GM21515 (cell line): ENCODE results near the gene MET.
"Not testable (repeated sequence)": the region's sequence is repeated elsewhere in the genome, so short reads cannot be mapped to it uniquely, and the experiment has no call there.

ENCODE experiments used
- ATAC-seq: cut with Tn5 transposase; IDR thresholded peaks from one replicate; pipeline ENCODE4 v1.9.1; 2021; ENCODE audit not compliant: unreplicated experiment

The MET gene

DNA sequence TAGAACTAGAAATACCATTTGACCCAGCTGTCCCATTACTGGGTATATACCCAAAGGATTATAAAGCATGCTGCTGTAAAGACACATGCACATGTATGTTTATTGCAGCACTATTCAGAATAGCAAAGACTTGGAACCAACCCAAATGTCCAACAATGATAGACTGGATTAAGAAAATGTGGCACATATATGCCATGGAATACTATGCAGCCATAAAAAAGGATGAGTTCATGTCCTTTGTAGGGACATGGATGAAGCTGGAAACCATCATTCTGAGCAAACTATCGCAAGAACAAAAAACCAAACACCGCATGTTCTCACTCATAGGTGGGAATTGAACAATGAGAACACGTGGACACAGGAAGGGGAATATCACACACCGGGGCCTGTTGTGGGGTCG, 74.4 kb downstream of the MET start:
- not testable (repeated sequence) for ATAC-seq

DNA sequence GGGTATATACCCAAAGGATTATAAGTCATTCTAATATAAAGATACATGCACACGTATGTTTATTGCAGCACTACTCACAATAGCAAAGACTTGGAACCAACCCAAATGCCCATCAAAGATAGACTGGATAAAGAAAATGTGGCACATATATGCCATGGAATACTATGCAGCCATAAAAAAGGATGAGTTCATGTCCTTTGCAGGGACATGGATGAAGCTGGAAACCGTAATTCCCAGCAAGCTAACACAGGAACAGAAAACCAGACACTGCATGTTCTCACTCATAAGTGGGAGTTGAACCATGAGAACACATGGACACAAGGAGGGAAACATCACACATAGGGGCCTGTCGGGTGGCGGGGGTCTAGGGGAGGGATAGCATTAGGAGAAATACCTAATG, 79.1 kb downstream of the MET start:
- not testable (repeated sequence) for ATAC-seq

DNA sequence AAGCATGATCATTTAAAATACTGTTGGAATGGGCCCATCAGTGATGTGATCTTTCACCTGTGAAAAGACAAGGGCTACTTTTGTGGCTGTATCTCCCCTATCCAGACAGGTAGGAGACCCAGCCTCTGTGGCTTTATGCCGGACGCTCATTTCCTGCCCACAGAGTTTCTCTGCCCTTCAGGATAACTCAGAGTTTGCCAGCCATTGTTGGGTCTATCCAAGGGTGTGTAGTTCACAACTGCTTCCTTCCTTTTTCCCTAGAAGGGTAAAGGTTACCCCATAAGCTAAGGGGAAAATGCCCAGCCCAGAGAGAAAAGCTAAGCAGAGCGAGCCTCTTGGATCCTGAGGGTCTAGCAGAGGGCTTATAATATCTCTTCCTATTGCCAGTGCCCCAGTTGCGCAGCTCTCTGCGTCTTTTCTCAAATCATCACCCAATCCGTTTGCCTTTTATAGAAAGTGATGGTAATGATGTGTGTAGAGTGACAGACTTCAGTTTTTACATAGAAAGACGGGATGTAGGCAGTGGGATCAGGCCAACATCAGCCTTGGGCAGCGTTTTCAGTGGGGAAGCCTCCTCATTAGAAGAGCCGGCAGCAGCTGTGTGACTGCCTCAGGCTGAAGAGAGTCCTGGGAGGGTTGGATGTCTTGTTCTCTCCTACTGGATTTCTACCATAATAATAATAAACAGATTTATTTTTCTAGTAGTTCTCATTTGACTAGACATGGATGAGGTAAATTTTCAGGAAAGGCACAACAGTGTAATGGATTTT, 80.5 kb downstream of the MET start:
- ATAC-seq, result no peak

- no peak for ATAC-seq
These were observed 81.1 kb downstream of the MET start for GRCh38 chr7:116753130-116753529.

DNA sequence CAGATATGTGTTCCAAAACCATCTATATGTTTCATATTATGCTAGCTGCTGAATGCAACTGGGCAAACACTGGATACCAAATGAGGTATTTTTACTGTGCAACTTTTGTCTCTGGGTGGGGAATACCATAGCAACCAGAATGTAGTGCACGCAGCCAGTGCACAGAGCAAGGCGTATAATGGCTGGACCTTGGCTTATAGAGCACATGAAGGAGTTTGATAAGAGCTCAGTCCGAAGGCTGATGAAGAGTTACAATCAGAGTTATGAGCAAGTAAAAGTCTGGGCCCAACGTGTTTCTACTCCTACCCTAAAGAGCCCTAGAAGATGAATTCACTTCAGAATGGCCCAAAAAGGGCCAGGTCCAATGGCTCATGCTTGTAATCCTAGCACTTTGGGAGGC, 82.2 kb downstream of the MET start:
- ATAC-seq, result no peak

GRCh38 chr7:116757283-116757682, 85.3 kb downstream of the MET start:
- no peak for ATAC-seq

GRCh38 chr7:116759642-116760041, 87.6 kb downstream of the MET start:
- ATAC-seq, result not testable (repeated sequence)

- ATAC-seq, result no peak
These were observed 91.0 kb downstream of the MET start for GRCh38 chr7:116762971-116763370.

- ATAC-seq, result no peak
These were observed 91.7 kb downstream of the MET start for GRCh38 chr7:116763647-116764046.

GRCh38 chr7:116766881-116767280, 94.9 kb downstream of the MET start:
- ATAC-seq, result no peak

DNA sequence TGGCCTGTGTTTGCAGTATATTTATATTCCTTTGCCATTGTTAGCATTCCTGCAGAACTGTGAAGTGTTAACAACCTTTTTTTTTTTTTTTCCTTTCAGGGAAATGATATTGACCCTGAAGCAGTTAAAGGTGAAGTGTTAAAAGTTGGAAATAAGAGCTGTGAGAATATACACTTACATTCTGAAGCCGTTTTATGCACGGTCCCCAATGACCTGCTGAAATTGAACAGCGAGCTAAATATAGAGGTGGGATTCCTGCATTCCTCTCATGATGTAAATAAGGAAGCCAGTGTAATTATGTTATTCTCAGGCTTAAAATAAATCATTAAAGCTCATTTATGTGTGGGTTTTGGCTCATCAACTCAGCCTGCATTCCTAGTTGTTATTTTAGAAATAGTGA, 97.5 kb downstream of the MET start:
- no peak for ATAC-seq

DNA sequence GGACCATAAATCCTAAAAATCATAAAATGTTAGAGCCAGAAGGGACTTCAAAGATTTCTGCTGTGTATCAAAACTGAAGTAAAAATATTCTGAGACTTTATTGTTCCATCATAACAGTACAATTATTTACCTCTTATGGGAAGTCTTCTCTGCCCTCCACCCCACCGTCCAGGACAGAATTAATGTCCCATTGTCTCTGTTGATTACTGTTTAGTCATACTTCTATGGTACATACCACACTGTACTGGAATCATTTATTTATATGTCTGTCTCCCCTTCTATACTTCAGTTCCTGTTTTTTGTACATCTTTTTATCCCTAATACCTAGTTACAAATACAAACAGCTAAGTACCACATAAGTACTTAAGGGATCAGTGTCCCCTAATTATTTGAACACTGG, 98.9 kb downstream of the MET start:
- no peak for ATAC-seq

- no peak for ATAC-seq
These were observed 99.6 kb downstream of the MET start for GRCh38 chr7:116771640-116772039.

DNA sequence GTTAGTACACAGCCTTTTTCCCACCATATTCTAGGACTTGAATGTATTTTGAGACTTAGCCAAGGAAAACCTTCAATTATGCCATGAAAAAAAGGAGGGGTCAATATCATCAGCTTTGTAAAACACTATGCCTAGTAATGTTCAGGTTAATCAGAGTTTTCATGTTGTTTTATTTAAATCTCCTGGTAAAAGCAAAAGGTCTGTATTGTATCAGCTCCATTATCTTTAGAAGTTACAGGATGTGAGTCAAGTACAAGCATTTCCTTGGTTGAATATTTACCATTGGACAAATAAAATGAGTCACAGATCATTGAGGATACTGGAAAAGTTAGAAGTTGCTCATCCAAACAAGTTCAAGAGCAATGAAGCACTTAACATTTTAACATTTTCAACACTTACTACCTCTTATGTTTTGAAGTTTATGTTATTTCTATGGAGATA, 100.4 kb downstream of the MET start:
- no peak for ATAC-seq

GRCh38 chr7:116772926-116773749, 101.1 kb downstream of the MET start:
- ATAC-seq, result no peak

DNA sequence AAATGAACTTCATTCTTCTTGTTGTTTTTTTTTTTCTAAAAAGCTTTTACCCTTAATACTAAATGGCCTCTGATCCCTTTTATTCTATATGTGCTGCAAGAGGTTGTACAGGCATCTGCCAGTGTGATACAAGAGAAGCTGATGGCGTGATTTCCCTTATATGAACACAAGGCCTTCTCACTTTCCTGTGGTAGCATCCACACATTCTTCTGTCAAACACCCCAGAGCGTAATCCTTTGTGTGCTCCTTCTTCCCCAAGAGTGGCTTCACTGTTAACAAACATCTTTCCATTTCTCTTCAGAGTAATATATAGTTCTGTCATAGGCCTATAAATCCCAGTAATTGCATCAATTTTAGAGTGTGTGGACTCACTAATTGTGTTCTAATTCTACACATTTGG, 104.0 kb downstream of the MET start:
- ATAC-seq, result no peak

GRCh38 chr7:116776610-116777289, 104.8 kb downstream of the MET start:
- no peak for ATAC-seq

GRCh38 chr7:116777651-116778281, 105.8 kb downstream of the MET start:
- no peak for ATAC-seq

- no peak for ATAC-seq
These were observed 107.2 kb downstream of the MET start for GRCh38 chr7:116779216-116779615.

DNA sequence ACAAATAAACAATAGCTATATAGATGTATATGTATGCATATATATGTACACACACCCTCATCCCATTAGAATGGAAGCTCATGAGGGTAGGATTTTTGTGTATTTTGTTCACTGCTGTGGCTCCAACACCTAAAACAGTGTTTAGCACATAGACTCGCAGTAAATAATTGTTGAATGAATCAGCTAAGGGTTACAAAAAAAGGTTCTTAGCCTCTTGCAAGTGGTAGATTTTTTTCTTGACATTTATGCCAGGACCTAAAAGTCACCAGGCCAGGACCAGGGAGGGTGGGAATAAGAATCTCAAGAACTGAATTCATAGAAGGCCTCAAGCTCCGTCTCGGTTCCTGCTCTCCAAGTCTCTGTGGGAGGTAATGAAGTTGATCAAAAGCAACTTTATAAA, 107.9 kb downstream of the MET start:
- ATAC-seq, result no peak

- ATAC-seq, result no peak
These were observed 108.5 kb downstream of the MET start for GRCh38 chr7:116780521-116780920.
